ENCODE data around the gene C4A. TPM values are rescaled to one million over a fixed set of nuclear protein-coding genes. Genes with fewer than 3 reads are reported as not detected.

Gene C4A
- total RNA-seq, 4 donors from 2014 or later: 230 to 361 (median 258) TPM

DNA sequence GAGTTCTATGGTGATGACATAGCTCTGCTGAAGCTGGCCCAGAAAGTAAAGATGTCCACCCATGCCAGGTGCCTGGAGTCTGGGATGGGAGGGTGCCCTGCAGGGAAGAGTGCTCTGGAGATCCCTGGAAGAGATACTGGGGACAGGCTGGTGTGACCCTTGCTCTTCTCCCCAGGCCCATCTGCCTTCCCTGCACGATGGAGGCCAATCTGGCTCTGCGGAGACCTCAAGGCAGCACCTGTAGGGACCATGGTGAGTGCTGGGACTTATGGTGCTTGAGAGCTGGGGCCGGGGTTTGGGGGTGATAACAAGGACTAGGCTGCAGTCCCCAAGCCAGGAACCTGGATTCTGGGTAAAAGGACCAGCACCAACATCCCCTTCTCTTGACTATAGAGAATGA, 38.1 kb upstream of the C4A start:
- H3K9me3 ChIP-seq: no peaks in the 10 kb centered on the region

GRCh38 chr6:31945154-31945506, 36.7 kb upstream of the C4A start:
- Histone ChIP-seq H3K4me3 (peak overlapping the region in 2 of 4 donors; percentile 22 to 36), H3K27me3 (no peaks in the 10 kb centered on the region), H3K27ac (peak overlapping the region; percentile 56 to 89 (median 86)), H3K36me3 (no peaks in the 10 kb centered on the region), H3K9me3 (no peaks in the 10 kb centered on the region), H3K4me1 (peaks cover 0 to 28% (median 12%) of the 10 kb centered on the region in 4 donors)
- WGBS, 2 donors: 76 to 82% methylated on average over 9 of the region's 9 CpGs
- no peak for DNase-seq (ENCODE audit: low spot score in 2 of 2)
- TF ChIP-seq EP300 (IDR thresholded peaks at IDR 0.05): no peak
- TF ChIP-seq POLR2A (IDR thresholded peaks at IDR 0.05): no peak
- TF ChIP-seq, protein P1, sequence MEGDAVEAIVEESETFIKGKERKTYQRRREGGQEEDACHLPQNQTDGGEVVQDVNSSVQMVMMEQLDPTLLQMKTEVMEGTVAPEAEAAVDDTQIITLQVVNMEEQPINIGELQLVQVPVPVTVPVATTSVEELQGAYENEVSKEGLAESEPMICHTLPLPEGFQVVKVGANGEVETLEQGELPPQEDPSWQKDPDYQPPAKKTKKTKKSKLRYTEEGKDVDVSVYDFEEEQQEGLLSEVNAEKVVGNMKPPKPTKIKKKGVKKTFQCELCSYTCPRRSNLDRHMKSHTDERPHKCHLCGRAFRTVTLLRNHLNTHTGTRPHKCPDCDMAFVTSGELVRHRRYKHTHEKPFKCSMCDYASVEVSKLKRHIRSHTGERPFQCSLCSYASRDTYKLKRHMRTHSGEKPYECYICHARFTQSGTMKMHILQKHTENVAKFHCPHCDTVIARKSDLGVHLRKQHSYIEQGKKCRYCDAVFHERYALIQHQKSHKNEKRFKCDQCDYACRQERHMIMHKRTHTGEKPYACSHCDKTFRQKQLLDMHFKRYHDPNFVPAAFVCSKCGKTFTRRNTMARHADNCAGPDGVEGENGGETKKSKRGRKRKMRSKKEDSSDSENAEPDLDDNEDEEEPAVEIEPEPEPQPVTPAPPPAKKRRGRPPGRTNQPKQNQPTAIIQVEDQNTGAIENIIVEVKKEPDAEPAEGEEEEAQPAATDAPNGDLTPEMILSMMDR (IDR thresholded peaks at IDR 0.05): no peak

More for the DNA sequence above, 38.1 kb upstream of the C4A start:
- Histone ChIP-seq H3K27ac (no peak overlapping the region), H3K4me1 (peaks cover 0 to 28% (median 12%) of the 10 kb centered on the region in 4 donors), H3K27me3 (no peaks in the 10 kb centered on the region), H3K4me3 (no peak overlapping the region), H3K36me3 (no peaks in the 10 kb centered on the region)
- DNase-seq (ENCODE audit: low spot score in 2 of 2): no peak
- WGBS, 2 donors: 84% methylated on average over 3 of the region's 3 CpGs; no CpG with 5 or more reads in 1 of the 2 donors
- no peak for TF ChIP-seq POLR2A (IDR thresholded peaks at IDR 0.05)
- TF ChIP-seq, protein P1 (IDR thresholded peaks at IDR 0.05): no peak
- TF ChIP-seq EP300 (IDR thresholded peaks at IDR 0.05): no peak

- TF ChIP-seq EP300 (IDR thresholded peaks at IDR 0.05) (peak in 1 of 2 donors; percentile 69), POLR2A (IDR thresholded peaks at IDR 0.05) (no peak)
- peaks cover 0 to 1% (median 0%) of the 10 kb centered on the region in 3 donors for H3K36me3 ChIP-seq
- H3K4me1 ChIP-seq: peaks cover 0 to 33% (median 12%) of the 10 kb centered on the region in 4 donors
- peak; percentile 75 to 82 for DNase-seq (ENCODE audit: low spot score in 2 of 2)
- H3K27me3 ChIP-seq: no peaks in the 10 kb centered on the region
- peak within 1 kb of the TSS in 3 of 4 donors; percentile 14 to 36 (median 22) for H3K4me3 ChIP-seq
- H3K27ac ChIP-seq: peak within 1 kb of the TSS; percentile 56 to 89 (median 86)
- no peaks in the 10 kb centered on the region for H3K9me3 ChIP-seq
- 18 to 50% methylated on average over 11 of the region's 11 CpGs for WGBS, 2 donors
These were observed 36.1 kb upstream of the C4A start, which contains the start of gene CFB for GRCh38 chr6:31945507-31946369. Gene CFB (plus strand): TSS chr6:31946095. CDS start chr6:31946222, 127 bp downstream.

- no peak for TF ChIP-seq POLR2A (IDR thresholded peaks at IDR 0.05)
- TF ChIP-seq, protein P1 (IDR thresholded peaks at IDR 0.05): no peak
- TF ChIP-seq EP300 (IDR thresholded peaks at IDR 0.05): no peak
- WGBS, 2 donors: 71 to 85% methylated on average over 11 of the region's 11 CpGs
- DNase-seq (ENCODE audit: low spot score in 2 of 2): no peak
- no peaks in the 10 kb centered on the region for H3K9me3 ChIP-seq
- H3K27ac ChIP-seq: peak overlapping the region; percentile 56 to 89 (median 86)
- no peaks in the 10 kb centered on the region for H3K27me3 ChIP-seq
- peak overlapping the region in 3 of 4 donors; percentile 14 to 36 (median 22) for H3K4me3 ChIP-seq
- peaks cover 0 to 35% (median 12%) of the 10 kb centered on the region in 4 donors for H3K4me1 ChIP-seq
- peaks cover 0 to 8% (median 3%) of the 10 kb centered on the region in 3 donors for H3K36me3 ChIP-seq
These were observed 35.4 kb upstream of the C4A start for GRCh38 chr6:31946370-31946885.

DNA sequence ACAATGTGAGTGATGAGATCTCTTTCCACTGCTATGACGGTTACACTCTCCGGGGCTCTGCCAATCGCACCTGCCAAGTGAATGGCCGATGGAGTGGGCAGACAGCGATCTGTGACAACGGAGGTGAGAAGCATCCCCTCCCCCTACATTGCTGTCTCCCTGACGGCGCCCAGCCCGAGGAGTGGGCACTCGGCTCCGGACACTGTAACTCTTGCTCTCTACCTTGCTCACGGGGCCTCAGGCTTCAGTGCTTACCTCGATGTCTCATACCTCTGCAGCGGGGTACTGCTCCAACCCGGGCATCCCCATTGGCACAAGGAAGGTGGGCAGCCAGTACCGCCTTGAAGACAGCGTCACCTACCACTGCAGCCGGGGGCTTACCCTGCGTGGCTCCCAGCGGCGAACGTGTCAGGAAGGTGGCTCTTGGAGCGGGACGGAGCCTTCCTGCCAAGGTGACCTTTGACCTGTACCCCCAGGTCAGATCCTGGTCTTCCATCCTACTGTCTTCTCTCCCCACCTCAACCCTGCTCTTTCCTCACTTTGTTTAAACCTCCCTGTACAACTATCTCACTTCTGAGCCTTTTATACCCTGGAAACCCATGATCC, 34.7 kb upstream of the C4A start:
- peaks cover 0 to 35% (median 12%) of the 10 kb centered on the region in 4 donors for H3K4me1 ChIP-seq
- 84 to 88% methylated on average over 24 of the region's 24 CpGs for WGBS, 2 donors
- no peaks in the 10 kb centered on the region for H3K9me3 ChIP-seq
- H3K27me3 ChIP-seq: no peaks in the 10 kb centered on the region
- H3K36me3 ChIP-seq: peaks cover 0 to 16% (median 7%) of the 10 kb centered on the region in 3 donors
- H3K4me3 ChIP-seq: no peak overlapping the region
- peak overlapping the region in 1 of 4 donors; percentile 89 for H3K27ac ChIP-seq
- TF ChIP-seq EP300 (IDR thresholded peaks at IDR 0.05) (no peak), POLR2A (IDR thresholded peaks at IDR 0.05) (no peak)
- TF ChIP-seq, protein P1 (IDR thresholded peaks at IDR 0.05): no peak
- DNase-seq (ENCODE audit: low spot score in 2 of 2): no peak
